Peyer's patch (tissue), 4 donors: ENCODE results near the gene PHF5A. TPM values are rescaled to one million over a fixed set of nuclear protein-coding genes. Genes with fewer than 3 reads are reported as not detected.

Experiments
- DNase-seq, 3 donors: peaks; one replicate each; pipeline ENCODE4 v3.0.0-alpha.2; 2017 to 2019
- H3K27ac ChIP-seq, 4 donors: fragments of 200-600 bp; sonication (generic); one replicate each; pipeline ENCODE4 v1.5.1; 2016 to 2019
- H3K27me3 ChIP-seq, 2 donors: fragments of 200-600 bp; sonication (generic); one replicate each; pipeline ENCODE4 v1.5.1; 2019
- H3K36me3 ChIP-seq, 3 donors: fragments of 200-600 bp; sonication (generic); one replicate each; pipeline ENCODE4 v1.5.1; 2016 to 2019
- H3K4me1 ChIP-seq, 4 donors: fragments of 200-600 bp; sonication (generic); one replicate each; pipeline ENCODE4 v1.5.1; 2016 to 2019
- H3K4me3 ChIP-seq, 4 donors: fragments of 200-600 bp; sonication (generic); 1 replicate in 3 of 4; 2 replicates in 1 of 4; pipeline ENCODE4 v1.5.1; 2016 to 2019; ENCODE audit warnings: mild to moderate bottlenecking in 1 of 4
- H3K9me3 ChIP-seq, 4 donors: fragments of 200-600 bp; sonication (generic); one replicate each; pipeline ENCODE4 v1.5.1; 2016 to 2019; ENCODE audit warnings: mild to moderate bottlenecking in 1 of 4
- CTCF ChIP-seq, 6 experiments: fragments of 450-650 bp in 4 of 6; fragments of 200-600 bp in 2 of 6; sonication (generic) in 1 of 6; IDR thresholded peaks; one replicate each; pipeline ENCODE4 v1.5.1; 2017 to 2019; ENCODE audit warnings: antibody characterized with exemption in 6 of 6, mild to moderate bottlenecking in 3 of 6, moderate library complexity in 1 of 6
- POLR2A ChIP-seq, 2 donors: fragments of 450-650 bp; IDR thresholded peaks; one replicate each; pipeline ENCODE4 v1.5.1; 2017; ENCODE audit warnings: antibody characterized with exemption in 2 of 2, mild to moderate bottlenecking in 2 of 2, moderate library complexity in 2 of 2
- total RNA-seq, 4 donors: library from RNA; depleted of rRNA; stranded (reverse); fragments of >200 nt; gene quantifications; one replicate each; pipeline ENCODE4 v1.1.0, GENCODE V29; 2016

Gene PHF5A
- total RNA-seq, 4 donors from 2014 or later: 20.6 to 31.3 (median 23.0) TPM

- peaks cover 3 to 29% (median 20%) of the 10 kb centered on the region in 4 donors for H3K4me1 ChIP-seq
- peak overlapping the region; percentile 93 to 100 (median 98) for H3K27ac ChIP-seq
- H3K4me3 ChIP-seq: no peak overlapping the region
- TF ChIP-seq CTCF (IDR thresholded peaks at IDR 0.05) (no peak), POLR2A (IDR thresholded peaks at IDR 0.05) (no peak)
- no peak for DNase-seq
- H3K9me3 ChIP-seq: no peaks in the 10 kb centered on the region
- H3K27me3 ChIP-seq: no peaks in the 10 kb centered on the region
- H3K36me3 ChIP-seq: no peaks in the 10 kb centered on the region
Measured at GRCh38 chr22:41411021-41411851, 57.3 kb downstream of the PHF5A start.

- TF ChIP-seq POLR2A (IDR thresholded peaks at IDR 0.05) (no peak), CTCF (IDR thresholded peaks at IDR 0.05) (no peak)
- Histone ChIP-seq H3K27me3 (no peaks in the 10 kb centered on the region), H3K4me1 (peaks cover 2 to 25% (median 19%) of the 10 kb centered on the region in 4 donors), H3K4me3 (no peak overlapping the region), H3K36me3 (no peaks in the 10 kb centered on the region), H3K27ac (peak overlapping the region in 3 of 4 donors; percentile 17 to 99 (median 93)), H3K9me3 (no peaks in the 10 kb centered on the region)
- DNase-seq: no peak
Measured at GRCh38 chr22:41410311-41410751, 58.2 kb downstream of the PHF5A start.

Other genes with a start within 250 kb of the PHF5A start
- 1 to 10 TPM in 2 of 4 donors, under 1 TPM in 1, not detected in 1; 0.80 to 5.3 (median 2.3) TPM for gene CHADL, start 227.8 kb downstream of the PHF5A start, total RNA-seq
- 10 to 100 TPM; 29.8 to 79.2 (median 35.8) TPM for gene RANGAP1, start 182.5 kb downstream of the PHF5A start, total RNA-seq
- 10 to 100 TPM; 39.9 to 65.1 (median 60.0) TPM for gene ZC3H7B, start 167.2 kb downstream of the PHF5A start, total RNA-seq
- gene TEF, start 86.8 kb downstream of the PHF5A start, total RNA-seq: 10 to 100 TPM in 3 of 4 donors, 1 to 10 TPM in 1; 6.6 to 42.2 (median 27.0) TPM
- 10 to 100 TPM; 18.2 to 78.6 (median 74.4) TPM for gene TOB2, start 21.9 kb downstream of the PHF5A start, total RNA-seq
- 100 to 1,000 TPM; 115 to 394 (median 356) TPM for gene ACO2, start 425 bp upstream of the PHF5A start, total RNA-seq
- 10 to 100 TPM in 3 of 4 donors, 1 to 10 TPM in 1; 9.5 to 14.9 (median 13.0) TPM for gene POLR3H, start 75.8 kb upstream of the PHF5A start, total RNA-seq
- 1 to 10 TPM in 1 of 4 donors, under 1 TPM in 1, not detected in 2; 0.80 to 1.5 TPM for gene CSDC2, start 92.3 kb upstream of the PHF5A start, total RNA-seq
- 100 to 1,000 TPM in 3 of 4 donors, 10 to 100 TPM in 1; 63.5 to 139 (median 101) TPM for gene PMM1, start 121.1 kb upstream of the PHF5A start, total RNA-seq
- gene DESI1, start 152.4 kb upstream of the PHF5A start, total RNA-seq: 10 to 100 TPM; 22.3 to 39.4 (median 29.9) TPM
- gene XRCC6, start 152.6 kb upstream of the PHF5A start, total RNA-seq: 100 to 1,000 TPM; 119 to 151 (median 127) TPM
- gene SNU13, start 220.2 kb upstream of the PHF5A start, total RNA-seq: 10 to 100 TPM; 51.5 to 87.5 (median 58.6) TPM
- 10 to 100 TPM in 2 of 4 donors, 1 to 10 TPM in 2; 1.1 to 20.6 (median 11.7) TPM for gene MEI1, start 230.8 kb upstream of the PHF5A start, total RNA-seq